NK-92 treated with Interleukin-12 subunit alpha and Interleukin-12 subunit beta, amount 100 ng/mL, for 24 hours (cell line): ENCODE data around the gene SLC34A2.

Experiments used
- DNase-seq: peaks from one replicate; lab custom pipeline; 2025; lab: John Stamatoyannopoulos, UW

Gene SLC34A2

DNA sequence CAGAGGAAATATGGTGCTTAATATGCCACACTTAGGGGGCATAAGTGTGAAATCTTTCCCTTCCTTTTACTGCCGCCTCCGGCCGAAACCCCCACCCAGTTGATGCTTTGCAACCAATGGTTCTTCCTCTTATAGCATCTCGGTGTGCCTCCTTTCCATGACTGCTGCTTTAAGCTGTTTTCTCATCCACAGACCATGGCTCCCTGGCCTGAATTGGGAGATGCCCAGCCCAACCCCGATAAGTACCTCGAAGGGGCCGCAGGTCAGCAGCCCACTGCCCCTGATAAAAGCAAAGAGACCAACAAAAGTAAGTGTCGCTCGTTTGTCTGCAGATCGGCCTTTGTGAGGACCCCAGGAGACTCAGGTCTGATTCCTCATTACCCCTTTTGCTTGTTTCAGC is 6.7 kb downstream of the SLC34A2 start:
- no peak for DNase-seq

GRCh38 chr4:25663781-25664180 is 8.1 kb downstream of the SLC34A2 start:
- no peak for DNase-seq

GRCh38 chr4:25666031-25666630 is 10.5 kb downstream of the SLC34A2 start:
- DNase-seq: no peak

DNA sequence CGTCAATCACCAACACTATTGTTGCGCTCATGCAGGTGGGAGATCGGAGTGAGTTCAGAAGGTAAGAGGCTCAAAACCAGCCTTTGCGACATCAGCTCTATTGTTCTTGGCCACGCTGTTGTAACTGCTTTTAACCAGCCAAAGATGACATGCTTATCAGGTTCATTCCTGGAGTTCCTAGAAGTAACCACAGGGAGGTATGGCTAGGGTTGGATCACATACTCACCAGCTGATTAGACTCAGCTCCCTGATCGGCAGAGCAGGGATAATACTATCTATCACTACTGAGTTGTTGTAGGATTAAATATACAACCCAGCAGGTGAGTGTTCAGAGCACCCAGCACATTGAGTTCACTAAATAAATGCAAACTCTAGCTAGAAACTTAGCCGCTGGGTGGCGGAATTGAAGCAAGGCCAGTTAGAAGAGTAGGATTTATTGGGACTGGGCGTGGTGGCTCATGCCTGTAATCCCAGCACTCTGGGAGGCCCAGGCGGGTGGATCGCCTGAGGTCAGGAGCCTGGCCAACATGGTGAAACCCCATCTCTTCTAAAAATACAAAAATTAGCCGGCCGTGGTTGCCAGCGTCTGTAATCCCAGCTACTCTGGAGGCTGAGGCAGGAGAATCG is 12.4 kb downstream of the SLC34A2 start:
- no peak for DNase-seq

DNA sequence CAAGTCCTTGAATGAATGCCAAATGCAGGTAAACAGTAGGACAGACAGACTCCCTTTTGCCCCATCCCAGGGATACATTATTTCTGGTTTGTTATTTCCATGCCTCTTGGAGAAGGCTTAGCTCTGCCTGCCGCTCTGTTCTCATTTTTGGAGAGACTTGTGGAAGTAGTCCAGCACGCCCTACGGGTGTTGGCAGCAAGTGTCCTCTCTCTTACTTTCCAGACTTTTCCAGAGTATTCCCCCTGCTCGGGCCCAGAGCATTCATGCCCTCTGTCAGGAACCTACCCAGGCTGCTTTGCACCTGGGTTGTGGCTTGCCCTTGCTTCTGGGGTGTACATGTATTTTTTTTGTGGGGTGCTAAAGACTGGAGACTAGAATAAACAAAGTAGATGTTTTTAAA is 15.3 kb downstream of the SLC34A2 start:
- DNase-seq: no peak

DNA sequence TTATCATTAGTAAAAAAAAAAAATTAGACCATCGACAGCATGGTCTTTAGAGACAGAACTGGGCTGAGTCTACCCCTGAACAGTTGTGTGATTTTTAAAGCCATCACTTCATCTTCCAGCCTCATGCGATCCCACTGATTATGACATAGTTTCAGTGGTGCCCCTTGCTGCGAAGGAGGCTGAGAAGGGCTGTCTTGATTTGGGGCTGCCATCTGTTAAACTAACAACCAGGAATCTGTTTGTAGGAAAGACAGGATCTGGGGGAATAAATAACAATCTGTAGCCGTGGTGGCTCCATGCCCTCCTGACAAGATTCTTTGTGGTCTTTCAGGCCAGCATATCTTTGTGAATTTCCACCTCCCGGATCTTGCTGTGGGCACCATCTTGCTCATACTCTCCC is 17.1 kb downstream of the SLC34A2 start:
- DNase-seq: no peak

GRCh38 chr4:25674386-25674785 is 18.7 kb downstream of the SLC34A2 start:
- DNase-seq: no peak

DNA sequence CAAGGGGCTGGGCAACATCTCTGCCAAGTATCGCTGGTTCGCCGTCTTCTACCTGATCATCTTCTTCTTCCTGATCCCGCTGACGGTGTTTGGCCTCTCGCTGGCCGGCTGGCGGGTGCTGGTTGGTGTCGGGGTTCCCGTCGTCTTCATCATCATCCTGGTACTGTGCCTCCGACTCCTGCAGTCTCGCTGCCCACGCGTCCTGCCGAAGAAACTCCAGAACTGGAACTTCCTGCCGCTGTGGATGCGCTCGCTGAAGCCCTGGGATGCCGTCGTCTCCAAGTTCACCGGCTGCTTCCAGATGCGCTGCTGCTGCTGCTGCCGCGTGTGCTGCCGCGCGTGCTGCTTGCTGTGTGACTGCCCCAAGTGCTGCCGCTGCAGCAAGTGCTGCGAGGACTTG is 20.6 kb downstream of the SLC34A2 start:
- DNase-seq: no peak

DNA sequence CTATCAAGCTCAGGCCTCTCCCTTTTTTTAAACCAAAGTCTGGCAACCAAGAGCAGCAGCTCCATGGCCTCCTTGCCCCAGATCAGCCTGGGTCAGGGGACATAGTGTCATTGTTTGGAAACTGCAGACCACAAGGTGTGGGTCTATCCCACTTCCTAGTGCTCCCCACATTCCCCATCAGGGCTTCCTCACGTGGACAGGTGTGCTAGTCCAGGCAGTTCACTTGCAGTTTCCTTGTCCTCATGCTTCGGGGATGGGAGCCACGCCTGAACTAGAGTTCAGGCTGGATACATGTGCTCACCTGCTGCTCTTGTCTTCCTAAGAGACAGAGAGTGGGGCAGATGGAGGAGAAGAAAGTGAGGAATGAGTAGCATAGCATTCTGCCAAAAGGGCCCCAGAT is 21.5 kb downstream of the SLC34A2 start:
- DNase-seq: no peak

DNA sequence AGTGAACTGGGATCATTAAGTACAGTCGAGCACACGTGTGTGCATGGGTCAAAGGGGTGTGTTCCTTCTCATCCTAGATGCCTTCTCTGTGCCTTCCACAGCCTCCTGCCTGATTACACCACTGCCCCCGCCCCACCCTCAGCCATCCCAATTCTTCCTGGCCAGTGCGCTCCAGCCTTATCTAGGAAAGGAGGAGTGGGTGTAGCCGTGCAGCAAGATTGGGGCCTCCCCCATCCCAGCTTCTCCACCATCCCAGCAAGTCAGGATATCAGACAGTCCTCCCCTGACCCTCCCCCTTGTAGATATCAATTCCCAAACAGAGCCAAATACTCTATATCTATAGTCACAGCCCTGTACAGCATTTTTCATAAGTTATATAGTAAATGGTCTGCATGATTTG is 22.3 kb downstream of the SLC34A2 start:
- no peak for DNase-seq

DNA sequence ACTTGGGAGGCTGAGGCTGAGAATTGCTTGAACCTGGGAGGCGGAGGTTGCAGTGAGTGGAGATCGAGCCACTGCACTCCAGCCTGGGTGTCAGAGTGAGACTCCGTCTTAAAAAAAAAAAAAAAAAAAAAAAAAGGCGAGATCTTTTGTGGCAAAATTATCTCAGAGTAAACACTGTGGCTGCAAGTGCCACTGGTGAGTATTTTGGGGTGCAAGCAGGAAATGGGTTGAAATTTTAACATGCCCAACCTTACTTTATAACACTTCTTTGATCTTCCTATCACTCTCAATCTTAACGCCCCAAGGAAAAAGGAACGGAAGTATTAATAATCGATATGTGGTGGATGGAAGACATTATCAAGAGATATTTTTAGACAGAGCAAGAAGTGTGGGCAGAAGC is 32.1 kb downstream of the SLC34A2 start:
- DNase-seq: no peak

DNA sequence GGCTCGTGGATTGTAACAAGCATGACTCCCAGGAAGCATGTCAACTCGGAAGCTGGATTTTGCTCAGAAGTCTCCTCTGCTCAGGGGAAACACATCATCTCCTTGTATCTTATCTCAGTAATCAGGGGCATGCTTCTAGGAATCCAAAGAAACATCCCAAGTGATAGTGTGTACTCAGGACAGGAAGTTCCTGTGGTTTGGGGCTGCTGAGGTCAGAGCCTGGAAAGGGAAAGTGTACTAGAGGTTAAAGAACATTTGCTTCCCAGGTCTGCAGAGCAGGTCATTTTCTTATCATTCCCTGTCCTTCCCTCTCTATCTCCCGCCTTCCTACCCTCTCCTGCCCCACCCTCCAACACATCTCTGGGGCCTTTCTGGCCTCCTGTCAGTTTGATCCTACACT is 38.8 kb downstream of the SLC34A2 start:
- DNase-seq: no peak

- DNase-seq: no peak
Measured at GRCh38 chr4:25696409-25696808, 40.8 kb downstream of the SLC34A2 start.

DNA sequence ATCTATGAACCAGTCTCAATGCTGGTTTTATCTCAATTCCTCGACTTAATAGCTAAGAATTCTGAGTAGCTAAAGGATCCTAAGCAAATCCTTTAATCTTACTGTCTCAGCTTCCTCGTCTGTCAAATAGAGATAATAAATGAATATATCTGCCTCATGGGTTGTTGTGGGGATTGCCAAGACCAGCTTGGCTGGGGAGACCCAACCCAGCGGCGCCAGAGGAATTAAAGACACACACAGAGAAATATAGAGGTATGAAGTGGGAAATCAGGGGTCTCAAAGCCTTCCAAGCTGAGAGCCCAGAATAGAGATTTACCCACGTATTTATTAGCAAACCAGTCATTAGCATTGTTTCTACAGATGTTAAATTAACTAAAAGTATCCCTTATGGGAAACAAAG is 41.9 kb downstream of the SLC34A2 start:
- DNase-seq: no peak

GRCh38 chr4:25700661-25701060 is 45.0 kb downstream of the SLC34A2 start:
- DNase-seq: no peak

DNA sequence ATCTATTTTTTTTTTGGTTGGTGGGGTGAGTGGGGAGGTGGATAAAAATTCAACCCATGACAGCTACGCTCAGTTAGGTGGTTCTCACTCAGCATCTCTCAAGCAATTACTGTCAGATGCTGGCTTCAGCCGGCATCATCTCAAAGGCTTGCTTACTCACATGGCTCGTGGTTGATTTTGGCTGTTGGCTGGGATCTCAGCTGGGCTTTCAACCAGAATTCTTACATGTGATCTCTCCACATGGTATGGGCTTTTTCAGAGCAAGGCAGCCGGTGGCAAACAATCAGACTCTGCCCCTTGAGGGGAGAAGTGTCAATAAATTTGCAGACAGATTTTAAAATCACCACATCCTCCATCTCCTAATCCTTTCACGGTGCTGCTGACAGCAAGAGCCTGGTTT is 47.2 kb downstream of the SLC34A2 start:
- no peak for DNase-seq

- no peak for DNase-seq
Measured at GRCh38 chr4:25703731-25704388, 48.2 kb downstream of the SLC34A2 start.

DNA sequence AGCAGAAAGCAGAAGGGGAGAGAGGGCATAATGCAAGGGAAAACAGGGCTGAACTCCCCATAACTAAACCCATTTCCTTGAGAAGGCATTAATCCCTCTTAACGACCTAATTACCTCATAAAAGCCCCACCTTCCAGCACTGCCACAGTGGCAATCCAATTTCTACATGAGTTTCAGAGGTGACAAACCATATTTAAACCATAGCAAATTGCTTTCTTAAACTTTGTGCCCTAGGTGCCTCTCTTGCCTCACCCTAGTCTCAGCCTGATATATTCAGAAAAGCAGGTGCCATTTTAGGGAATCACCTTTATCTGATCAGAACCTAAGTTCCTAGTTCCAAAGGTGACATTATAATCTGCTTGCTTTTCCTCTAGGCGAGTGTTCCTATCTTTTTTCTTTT is 48.9 kb downstream of the SLC34A2 start:
- DNase-seq: no peak

DNA sequence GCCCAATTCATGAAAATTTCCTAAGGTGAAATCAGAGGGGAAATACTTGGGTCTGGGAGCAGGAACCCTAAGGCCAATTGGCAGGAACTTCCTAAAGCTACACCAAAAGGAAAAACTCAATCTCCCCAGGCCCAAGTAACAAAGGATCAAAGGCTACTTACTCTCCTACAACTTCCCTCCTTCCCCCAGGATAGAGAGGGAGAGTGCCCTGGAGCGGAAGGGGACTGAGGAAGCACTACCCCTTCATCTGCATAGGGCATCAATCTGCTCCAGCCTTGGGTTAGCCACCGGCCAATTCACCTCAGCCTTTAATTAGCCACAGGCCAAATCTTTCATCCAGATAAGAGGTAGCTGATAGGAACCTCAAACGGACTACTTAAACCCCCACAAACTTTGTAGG is 55.0 kb downstream of the SLC34A2 start:
- DNase-seq: no peak

DNA sequence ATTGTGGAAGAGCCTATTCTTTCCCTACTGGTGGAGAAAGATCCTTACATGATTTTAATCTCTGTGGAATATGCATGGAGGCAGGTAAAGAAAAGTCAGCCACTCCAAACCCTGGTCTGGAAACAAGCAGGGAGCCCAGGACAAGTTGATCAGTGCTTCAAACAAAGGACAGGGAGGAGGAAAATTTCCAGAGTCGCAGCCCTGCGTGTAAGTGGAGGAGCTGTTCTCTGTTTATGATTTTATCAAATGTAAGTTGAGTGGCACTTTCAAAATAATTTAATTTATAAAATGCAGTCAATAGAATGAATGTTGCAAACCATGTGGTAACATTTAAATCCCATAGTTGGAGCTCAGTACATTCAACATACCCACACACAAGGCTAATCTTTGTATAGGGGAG is 57.0 kb downstream of the SLC34A2 start:
- no peak for DNase-seq

- no peak for DNase-seq
Measured at GRCh38 chr4:25713812-25714211, 58.2 kb downstream of the SLC34A2 start.

DNA sequence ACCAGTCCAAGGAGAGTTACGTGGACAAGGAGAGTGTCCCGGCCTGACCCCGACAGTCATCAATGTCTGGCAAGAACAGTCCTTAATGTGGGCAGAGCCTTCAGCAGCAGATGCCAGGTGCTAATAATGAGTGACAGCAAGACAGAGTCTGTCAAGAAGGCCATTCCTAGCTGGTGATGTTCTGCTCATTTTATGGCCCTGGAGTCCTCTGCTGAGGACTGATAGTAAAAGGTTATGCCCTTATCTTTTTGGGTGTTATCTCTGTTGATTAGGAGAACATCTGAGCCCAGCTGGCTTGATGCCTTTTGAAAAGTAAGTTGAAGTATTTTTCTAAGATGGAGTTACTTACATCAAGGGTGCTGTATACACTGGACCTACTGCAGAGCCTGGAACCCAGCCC is 67.3 kb downstream of the SLC34A2 start:
- DNase-seq: no peak

DNA sequence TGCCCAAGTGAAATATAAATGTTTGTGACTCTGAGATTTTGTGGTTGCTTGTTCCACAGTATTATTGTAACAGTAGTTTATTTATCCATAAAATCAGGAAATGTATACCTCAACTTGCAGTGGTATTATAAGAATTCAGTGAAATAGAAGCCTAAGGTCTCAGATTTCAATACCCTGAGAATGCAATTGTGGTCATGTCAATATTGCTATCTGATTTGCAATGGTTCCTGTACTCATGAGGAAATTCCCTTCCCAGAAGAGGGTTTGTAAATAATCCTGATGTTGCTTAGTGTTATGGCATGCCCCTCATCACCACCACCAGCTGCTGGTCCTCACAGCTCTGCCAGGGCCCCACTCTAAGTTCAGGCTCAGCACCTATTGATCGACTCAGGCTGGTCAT is 67.8 kb downstream of the SLC34A2 start:
- DNase-seq: no peak

- DNase-seq: no peak
Measured at GRCh38 chr4:25725870-25726269, 70.2 kb downstream of the SLC34A2 start.
